ENCODE results near the gene ANKRD22. TPM values are rescaled to one million over a fixed set of nuclear protein-coding genes. Genes with fewer than 3 reads are reported as not detected.

ANKRD22 gene
- 0.03 and 0.10 TPM in 2 replicates for polyA plus RNA-seq (2013)

DNA sequence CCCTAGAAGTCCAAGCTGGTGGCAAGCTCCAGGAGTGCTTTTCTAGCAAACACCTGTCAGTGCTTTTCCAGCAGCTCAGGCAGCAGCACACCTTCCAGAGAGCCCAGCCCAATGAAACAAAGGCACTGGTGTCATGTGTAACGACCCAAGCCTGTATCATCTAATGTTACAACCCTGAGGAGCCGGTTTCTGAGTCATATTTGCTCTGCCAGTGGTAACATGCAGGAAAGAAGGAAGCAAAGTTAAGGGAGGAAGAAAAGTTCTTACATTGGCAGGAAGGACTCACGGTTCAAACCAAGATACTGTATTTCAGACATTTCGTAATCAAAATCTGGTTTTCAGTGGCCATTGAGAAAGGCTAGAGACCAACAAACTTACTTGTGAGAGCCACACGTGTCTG is at the start of gene ANKRD22:
TSS of gene ANKRD22 (minus strand) at position 139 of the 400 bp plus-strand sequence. CDS start 237 bp downstream, outside the sequence.
- no CpG with 5 or more reads among the region's 5 CpGs for WGBS (ENCODE audit: extremely low coverage, insufficient coverage, insufficient read length)
- Histone ChIP-seq H2AFZ (ENCODE audit: insufficient read depth, low read length, poor library complexity) (no peak within 1 kb of the TSS), H2BK120ac (ENCODE audit: insufficient read depth, low read length, poor library complexity) (no peak within 1 kb of the TSS)

DNA sequence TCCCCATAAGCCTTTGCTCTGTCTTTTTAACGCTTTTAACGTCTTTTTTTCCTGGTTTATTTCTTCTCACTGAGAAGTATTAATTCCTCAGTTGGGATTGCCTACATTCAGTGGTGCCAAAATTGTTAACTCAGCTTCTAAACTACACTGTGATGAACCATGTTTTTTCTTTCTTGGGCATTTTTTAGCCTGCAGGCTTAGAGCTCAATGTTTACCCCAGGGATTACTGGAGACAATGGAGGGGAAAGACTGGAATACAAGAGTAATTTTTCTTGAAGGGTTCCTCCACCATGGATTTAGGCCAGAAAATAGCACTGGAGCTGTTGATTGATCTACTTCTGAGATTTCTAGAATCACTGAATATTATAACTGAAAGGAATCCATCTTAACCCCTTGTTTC is 48.2 kb upstream of the ANKRD22 start:
- H3K4me2 ChIP-seq (ENCODE audit: low read length) = no peak overlapping the region
- H3K79me1 ChIP-seq (ENCODE audit: low read length) = no peaks in the 10 kb centered on the region
- no peak overlapping the region for H2BK120ac ChIP-seq (ENCODE audit: insufficient read depth, low read length, poor library complexity)
- H3K23ac ChIP-seq (ENCODE audit: low read length) = no peak overlapping the region
- no peak overlapping the region for H2BK5ac ChIP-seq (ENCODE audit: low read depth, low read length, poor library complexity)
- no peak overlapping the region for H4K8ac ChIP-seq (ENCODE audit: low read depth, low read length)
- H2AFZ ChIP-seq (ENCODE audit: insufficient read depth, low read length, poor library complexity) = no peak overlapping the region
- H2AK5ac ChIP-seq (ENCODE audit: low read length) = no peak overlapping the region
- no peak overlapping the region for H4K12ac ChIP-seq (ENCODE audit: low read depth, low read length)
- no peaks in the 10 kb centered on the region for H3K79me2 ChIP-seq (ENCODE audit: control insufficient read depth, insufficient read depth, low read length, poor library complexity)
- no peak overlapping the region for H3K18ac ChIP-seq (ENCODE audit: low read length)
- no CpG with 5 or more reads among the region's 2 CpGs for WGBS (ENCODE audit: extremely low coverage, insufficient coverage, insufficient read length)
- no peak overlapping the region for H3K27ac ChIP-seq (ENCODE audit: low read depth, low read length)
- H3K36me3 ChIP-seq (ENCODE audit: control insufficient read depth in 1 of 2, insufficient read depth in 2 of 2, low read length in 2 of 2) = no peaks in the 10 kb centered on the region
- H3K9ac ChIP-seq (ENCODE audit: low read length) = no peak overlapping the region
- H3K27me3 ChIP-seq (ENCODE audit: insufficient read depth, low read length) = no peaks in the 10 kb centered on the region
- DNase-seq = no peak
- H3K9me3 ChIP-seq (ENCODE audit: insufficient read depth, low read depth, low read length) = no peaks in the 10 kb centered on the region
- H3K14ac ChIP-seq (ENCODE audit: low read length) = no peak overlapping the region
- no peak overlapping the region for H2BK12ac ChIP-seq (ENCODE audit: low read length)
- no peak overlapping the region for H3K4ac ChIP-seq (ENCODE audit: low read depth, low read length)
- no peak overlapping the region for H3K4me3 ChIP-seq (ENCODE audit: low read depth, low read length)
- peaks cover 3 to 8% of the 10 kb centered on the region in 2 experiments for H3K4me1 ChIP-seq (ENCODE audit: control insufficient read depth in 1 of 2, insufficient read depth in 2 of 2, low read length in 2 of 2)
- H4K91ac ChIP-seq (ENCODE audit: low read depth, low read length) = no peak overlapping the region

More for the DNA sequence above, at the start of gene ANKRD22:
- H3K79me1 ChIP-seq (ENCODE audit: low read length) = no peaks in the 10 kb centered on the region
- H3K14ac ChIP-seq (ENCODE audit: low read length) = no peak within 1 kb of the TSS
- no peak within 1 kb of the TSS for H4K12ac ChIP-seq (ENCODE audit: low read depth, low read length)
- no peak within 1 kb of the TSS for H2BK12ac ChIP-seq (ENCODE audit: low read length)
- H3K23ac ChIP-seq (ENCODE audit: low read length) = no peak within 1 kb of the TSS
- H3K4me2 ChIP-seq (ENCODE audit: low read length) = peak within 1 kb of the TSS; percentile 18
- no peak within 1 kb of the TSS for H2BK5ac ChIP-seq (ENCODE audit: low read depth, low read length, poor library complexity)
- no peak within 1 kb of the TSS for H3K27ac ChIP-seq (ENCODE audit: low read depth, low read length)
- no peak within 1 kb of the TSS for H3K18ac ChIP-seq (ENCODE audit: low read length)
- no peak within 1 kb of the TSS for H4K91ac ChIP-seq (ENCODE audit: low read depth, low read length)
- no peak within 1 kb of the TSS for H4K8ac ChIP-seq (ENCODE audit: low read depth, low read length)
- H3K4me3 ChIP-seq (ENCODE audit: low read depth, low read length) = no peak within 1 kb of the TSS
- no peak within 1 kb of the TSS for H2AK5ac ChIP-seq (ENCODE audit: low read length)
- no peaks in the 10 kb centered on the region for H3K36me3 ChIP-seq (ENCODE audit: control insufficient read depth in 1 of 2, insufficient read depth in 2 of 2, low read length in 2 of 2)
- no peaks in the 10 kb centered on the region for H3K79me2 ChIP-seq (ENCODE audit: control insufficient read depth, insufficient read depth, low read length, poor library complexity)
- no peak within 1 kb of the TSS for H3K4ac ChIP-seq (ENCODE audit: low read depth, low read length)
- no peak within 1 kb of the TSS for H3K9ac ChIP-seq (ENCODE audit: low read length)
- peak; percentile 73 to 78 for DNase-seq
- no peaks in the 10 kb centered on the region for H3K9me3 ChIP-seq (ENCODE audit: insufficient read depth, low read depth, low read length)
- H3K4me1 ChIP-seq (ENCODE audit: control insufficient read depth in 1 of 2, insufficient read depth in 2 of 2, low read length in 2 of 2) = peaks cover 0 to 2% of the 10 kb centered on the region in 2 experiments
- H3K27me3 ChIP-seq (ENCODE audit: insufficient read depth, low read length) = no peaks in the 10 kb centered on the region

DNA sequence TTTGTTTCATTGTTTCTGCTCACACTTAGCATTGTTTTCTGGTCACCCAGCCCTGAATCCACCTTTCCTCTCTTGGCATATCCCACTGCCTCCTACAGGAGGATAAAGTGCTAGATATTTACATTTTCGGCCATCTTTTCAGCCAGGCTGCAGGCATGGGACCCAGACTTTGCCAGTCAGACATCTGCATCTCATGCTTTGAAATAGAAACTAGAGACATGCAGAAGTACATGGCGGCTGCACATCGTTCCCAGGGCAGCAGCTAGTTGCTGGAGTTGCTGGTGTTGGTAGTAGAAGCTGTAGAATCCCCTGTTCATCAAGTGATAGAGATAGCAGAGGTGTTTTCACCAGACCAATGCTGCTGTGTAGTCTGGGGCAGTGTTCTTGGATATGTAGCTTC is 47.1 kb upstream of the ANKRD22 start:
- H4K91ac ChIP-seq (ENCODE audit: low read depth, low read length) = no peak overlapping the region
- H3K27ac ChIP-seq (ENCODE audit: low read depth, low read length) = no peak overlapping the region
- H2BK5ac ChIP-seq (ENCODE audit: low read depth, low read length, poor library complexity) = no peak overlapping the region
- no peaks in the 10 kb centered on the region for H3K27me3 ChIP-seq (ENCODE audit: insufficient read depth, low read length)
- H4K12ac ChIP-seq (ENCODE audit: low read depth, low read length) = no peak overlapping the region
- no peaks in the 10 kb centered on the region for H3K9me3 ChIP-seq (ENCODE audit: insufficient read depth, low read depth, low read length)
- no peak overlapping the region for H3K4me3 ChIP-seq (ENCODE audit: low read depth, low read length)
- no peak overlapping the region for H3K23ac ChIP-seq (ENCODE audit: low read length)
- no peak for DNase-seq
- no peak overlapping the region for H2AK5ac ChIP-seq (ENCODE audit: low read length)
- peaks cover 3 to 8% of the 10 kb centered on the region in 2 experiments for H3K4me1 ChIP-seq (ENCODE audit: control insufficient read depth in 1 of 2, insufficient read depth in 2 of 2, low read length in 2 of 2)
- H3K79me2 ChIP-seq (ENCODE audit: control insufficient read depth, insufficient read depth, low read length, poor library complexity) = no peaks in the 10 kb centered on the region
- no peaks in the 10 kb centered on the region for H3K36me3 ChIP-seq (ENCODE audit: control insufficient read depth in 1 of 2, insufficient read depth in 2 of 2, low read length in 2 of 2)
- no peaks in the 10 kb centered on the region for H3K79me1 ChIP-seq (ENCODE audit: low read length)
- no peak overlapping the region for H3K18ac ChIP-seq (ENCODE audit: low read length)
- no peak overlapping the region for H3K14ac ChIP-seq (ENCODE audit: low read length)
- H3K4ac ChIP-seq (ENCODE audit: low read depth, low read length) = no peak overlapping the region
- no peak overlapping the region for H3K9ac ChIP-seq (ENCODE audit: low read length)
- H2BK12ac ChIP-seq (ENCODE audit: low read length) = no peak overlapping the region
- H4K8ac ChIP-seq (ENCODE audit: low read depth, low read length) = no peak overlapping the region
- H2AFZ ChIP-seq (ENCODE audit: insufficient read depth, low read length, poor library complexity) = no peak overlapping the region
- no peak overlapping the region for H3K4me2 ChIP-seq (ENCODE audit: low read length)
- H2BK120ac ChIP-seq (ENCODE audit: insufficient read depth, low read length, poor library complexity) = no peak overlapping the region
- WGBS (ENCODE audit: extremely low coverage, insufficient coverage, insufficient read length) = no CpG with 5 or more reads among the region's 3 CpGs

DNA sequence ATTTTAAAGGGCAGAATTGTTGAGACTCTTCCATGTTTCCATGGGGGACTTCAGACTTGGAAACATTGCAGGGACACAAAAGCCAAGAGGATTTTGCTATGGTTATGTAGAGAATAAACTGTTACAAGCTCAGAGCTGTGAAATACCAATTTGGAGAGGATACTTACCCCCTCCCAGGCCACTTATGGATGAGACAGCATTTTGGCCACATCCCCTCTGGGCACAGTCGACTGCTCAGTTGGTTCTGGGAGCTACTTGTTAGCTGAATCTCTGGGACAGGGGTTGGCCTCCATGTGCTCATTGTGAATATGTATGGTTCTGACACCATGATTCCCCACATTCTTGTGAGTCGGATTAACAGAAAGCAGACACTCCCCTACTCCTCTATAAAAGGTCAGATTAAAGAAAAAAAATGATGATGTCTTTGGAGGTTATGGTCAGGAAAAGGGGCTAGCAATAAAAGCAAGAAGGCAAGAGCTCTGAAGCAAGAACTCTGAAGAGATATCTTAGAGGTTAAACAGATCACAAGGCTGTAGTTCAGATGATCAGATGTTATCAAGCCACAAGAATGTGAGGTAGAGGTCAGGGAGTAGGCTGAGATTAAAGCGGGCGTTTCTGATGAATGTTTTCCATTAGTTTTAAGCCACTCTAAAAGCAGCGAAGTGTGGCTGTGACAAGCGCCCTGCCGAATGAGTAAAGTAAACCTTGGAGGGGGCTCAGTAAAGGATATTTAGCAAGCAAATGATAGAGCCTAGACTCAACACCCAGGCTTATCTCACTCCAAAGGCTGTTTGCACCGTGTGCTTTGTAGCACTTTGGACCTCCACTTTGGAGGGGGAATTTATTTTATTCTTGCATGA is 45.6 kb upstream of the ANKRD22 start:
- H2AFZ ChIP-seq (ENCODE audit: insufficient read depth, low read length, poor library complexity) = no peak overlapping the region
- H3K4ac ChIP-seq (ENCODE audit: low read depth, low read length) = no peak overlapping the region
- H3K4me3 ChIP-seq (ENCODE audit: low read depth, low read length) = no peak overlapping the region
- H3K14ac ChIP-seq (ENCODE audit: low read length) = no peak overlapping the region
- DNase-seq = peak in 1 of 2 donors; percentile 52
- no peaks in the 10 kb centered on the region for H3K79me2 ChIP-seq (ENCODE audit: control insufficient read depth, insufficient read depth, low read length, poor library complexity)
- no peak overlapping the region for H2AK5ac ChIP-seq (ENCODE audit: low read length)
- H3K36me3 ChIP-seq (ENCODE audit: control insufficient read depth in 1 of 2, insufficient read depth in 2 of 2, low read length in 2 of 2) = no peaks in the 10 kb centered on the region
- H4K91ac ChIP-seq (ENCODE audit: low read depth, low read length) = no peak overlapping the region
- H3K4me1 ChIP-seq (ENCODE audit: control insufficient read depth in 1 of 2, insufficient read depth in 2 of 2, low read length in 2 of 2) = peaks cover 3 to 8% of the 10 kb centered on the region in 2 experiments
- H2BK12ac ChIP-seq (ENCODE audit: low read length) = no peak overlapping the region
- no peak overlapping the region for H3K27ac ChIP-seq (ENCODE audit: low read depth, low read length)
- H2BK5ac ChIP-seq (ENCODE audit: low read depth, low read length, poor library complexity) = no peak overlapping the region
- H2BK120ac ChIP-seq (ENCODE audit: insufficient read depth, low read length, poor library complexity) = no peak overlapping the region
- no peak overlapping the region for H4K8ac ChIP-seq (ENCODE audit: low read depth, low read length)
- no peak overlapping the region for H3K4me2 ChIP-seq (ENCODE audit: low read length)
- H3K27me3 ChIP-seq (ENCODE audit: insufficient read depth, low read length) = no peaks in the 10 kb centered on the region
- H3K9me3 ChIP-seq (ENCODE audit: insufficient read depth, low read depth, low read length) = no peaks in the 10 kb centered on the region
- no peak overlapping the region for H3K23ac ChIP-seq (ENCODE audit: low read length)
- H3K18ac ChIP-seq (ENCODE audit: low read length) = no peak overlapping the region
- WGBS (ENCODE audit: extremely low coverage, insufficient coverage, insufficient read length) = no CpG with 5 or more reads among the region's 8 CpGs
- no peak overlapping the region for H4K12ac ChIP-seq (ENCODE audit: low read depth, low read length)
- H3K79me1 ChIP-seq (ENCODE audit: low read length) = no peaks in the 10 kb centered on the region
- no peak overlapping the region for H3K9ac ChIP-seq (ENCODE audit: low read length)
